ENCODE results near the gene SMPD3.
A peak's percentile ranks its signal among the peaks of the same experiment; 100 is the strongest.

Gene SMPD3

GRCh38 chr16:68328860-68329390 is 119.4 kb downstream of the SMPD3 start:
- peak; percentile 22 for DNase-seq (ENCODE audit: low read depth)

DNA sequence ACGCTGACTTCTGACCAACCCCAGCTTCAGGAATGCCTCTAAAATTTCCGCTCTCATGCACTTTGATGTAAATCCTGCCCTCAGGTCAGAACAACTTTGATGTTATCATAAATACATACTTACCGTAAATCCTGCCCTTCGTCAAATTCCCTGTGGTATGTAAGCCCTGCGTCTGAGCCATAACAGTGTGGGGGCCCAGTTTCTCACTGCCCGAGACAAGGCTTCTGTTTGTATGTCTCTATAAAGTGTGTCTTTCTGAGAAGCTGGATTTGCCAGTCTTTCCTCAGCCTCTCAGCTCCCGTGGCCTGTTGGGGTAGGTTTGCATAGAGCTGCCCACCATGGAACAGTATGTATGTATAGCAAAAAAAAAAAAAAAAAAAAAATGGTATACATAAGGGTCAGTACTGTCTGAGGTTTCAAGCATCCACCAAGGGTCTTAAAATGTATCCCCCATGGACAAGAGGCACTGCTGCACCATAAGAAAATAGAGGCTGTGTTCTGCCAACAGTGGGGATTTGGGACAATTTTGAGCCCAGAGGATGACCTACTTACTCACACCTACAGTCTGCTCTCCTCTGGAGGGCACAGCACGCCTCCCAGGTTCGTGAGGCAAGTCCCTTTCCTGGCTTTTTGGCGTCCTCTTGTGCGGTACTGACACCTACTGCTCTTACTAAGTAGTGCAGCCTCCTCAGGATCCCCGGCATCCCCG is 120.0 kb downstream of the SMPD3 start:
- DNase-seq (ENCODE audit: low read depth) = peak; percentile 89

DNA sequence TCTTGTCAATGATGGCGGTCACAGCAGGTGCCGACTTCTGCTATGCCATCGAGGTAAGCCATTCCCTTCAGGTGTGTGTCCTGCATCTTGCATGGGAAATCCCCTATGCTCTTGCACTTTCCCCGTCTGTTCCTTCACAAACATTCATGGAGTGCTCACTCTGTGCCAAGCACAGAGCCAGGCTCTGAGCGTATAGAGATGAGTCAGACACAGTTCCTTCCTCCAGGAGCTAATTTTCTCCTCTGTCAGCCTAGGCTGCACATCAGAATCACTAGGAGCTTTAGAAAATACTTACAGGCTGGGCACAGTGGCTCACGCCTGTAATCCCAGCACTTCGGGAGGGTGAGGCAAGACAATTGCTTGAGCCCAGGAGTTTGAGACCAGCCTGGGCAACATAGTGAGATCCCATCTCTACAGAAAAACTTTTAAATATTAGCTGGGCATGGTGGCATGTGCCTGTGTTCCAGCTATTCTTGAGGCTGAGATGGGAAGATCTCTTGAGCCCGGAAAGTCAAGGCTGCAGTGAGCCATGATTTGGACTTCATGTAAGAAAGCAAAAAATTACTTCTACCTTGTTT is 123.4 kb downstream of the SMPD3 start:
- no peak for DNase-seq (ENCODE audit: low read depth)

DNA sequence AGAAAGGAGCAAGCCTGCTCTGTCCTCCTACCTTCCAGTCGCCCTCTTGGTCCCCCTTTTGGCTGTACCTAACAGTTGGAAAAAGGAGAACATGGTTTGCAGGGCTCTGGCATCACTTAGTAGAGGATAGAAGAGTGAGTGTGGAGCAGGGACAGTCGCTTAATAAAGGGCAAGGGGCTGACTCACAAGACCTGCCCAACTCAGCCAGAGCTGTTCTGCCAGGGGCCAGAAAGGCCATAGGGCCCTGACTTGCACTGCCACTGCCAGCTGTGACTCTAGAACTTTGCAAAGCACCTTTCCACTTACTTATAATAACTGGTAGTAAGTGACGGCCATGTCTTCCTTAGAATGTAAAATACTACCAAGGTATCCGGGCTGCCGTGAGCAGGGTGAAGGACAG is 124.0 kb downstream of the SMPD3 start:
- DNase-seq (ENCODE audit: low read depth) = no peak

DNA sequence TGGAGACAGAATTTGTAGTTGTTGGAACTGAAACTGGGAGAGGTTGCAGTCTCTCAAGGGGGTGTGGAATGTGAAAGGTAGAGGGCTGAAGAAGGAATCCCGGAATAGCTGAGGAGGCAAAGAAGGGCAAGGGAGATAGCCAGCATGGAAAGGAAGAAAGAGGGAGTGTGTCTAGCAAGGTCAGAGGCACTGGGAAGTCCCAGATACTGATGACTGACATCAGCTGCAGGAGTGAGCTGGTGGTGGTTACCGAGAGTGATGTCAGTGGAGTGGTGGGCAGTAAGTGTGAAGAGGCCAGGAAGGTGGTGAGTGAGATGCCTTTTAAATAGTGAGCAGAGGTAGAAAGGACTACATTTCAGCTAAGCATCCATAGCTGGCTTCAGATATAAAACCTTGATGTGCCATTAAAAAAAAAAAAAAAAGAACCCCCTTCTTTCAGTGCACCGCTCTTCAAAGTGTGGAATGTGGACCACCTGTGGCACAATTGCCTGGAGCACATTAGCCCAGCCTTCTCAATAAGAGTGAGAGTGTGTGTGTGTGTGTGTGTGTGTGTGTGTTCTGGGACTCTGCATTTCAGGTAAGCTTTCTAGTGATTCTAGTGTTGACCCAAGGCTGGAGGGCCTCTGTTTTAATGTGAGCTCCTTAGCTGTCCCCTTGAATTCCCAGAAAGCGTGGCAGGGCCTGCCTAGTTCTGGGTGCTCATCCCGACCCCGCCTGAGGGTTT is 129.0 kb downstream of the SMPD3 start:
- DNase-seq (ENCODE audit: low read depth) = no peak

GRCh38 chr16:68313116-68313515 is 135.2 kb downstream of the SMPD3 start:
- DNase-seq (ENCODE audit: low read depth) = no peak

DNA sequence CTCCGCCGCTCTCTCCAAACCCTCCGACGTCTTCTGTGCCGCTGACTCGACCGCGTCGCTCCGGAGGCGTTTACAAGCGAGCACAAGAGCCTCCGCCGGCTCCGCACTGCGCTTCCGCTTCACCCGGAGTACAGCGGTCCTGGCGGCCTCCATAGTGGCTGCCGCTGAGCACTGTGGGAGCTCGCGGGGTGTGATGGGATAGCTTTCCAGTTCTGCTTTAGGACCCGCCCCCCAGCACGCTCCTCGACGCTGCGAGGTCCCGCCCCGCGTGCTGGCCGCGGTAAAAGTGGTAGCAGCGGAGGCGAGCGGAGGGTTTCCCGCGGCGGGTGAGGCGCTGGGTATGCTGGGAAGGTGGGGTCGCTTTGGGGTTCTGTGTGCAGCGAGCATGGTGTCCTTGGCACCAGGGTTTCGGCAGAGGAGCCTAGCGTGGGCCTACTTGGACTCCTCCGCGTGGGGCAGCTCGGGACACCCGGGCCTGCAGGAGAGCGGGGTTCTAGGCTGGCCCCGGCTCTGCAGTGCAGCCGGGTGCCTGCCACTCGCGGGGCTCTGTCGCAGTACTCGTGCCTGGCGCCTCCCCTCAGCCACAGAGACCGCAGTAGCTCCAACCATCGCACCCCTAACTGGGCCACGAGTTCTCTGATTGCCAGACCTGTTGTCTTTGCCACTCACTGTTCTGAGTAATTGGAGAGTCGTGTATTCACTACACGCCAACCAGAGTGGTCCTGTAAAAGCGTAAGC is 137.4 kb downstream of the SMPD3 start, which contains the start of the genes PRMT7 and SLC7A6OS:
Gene PRMT7 (plus strand): TSS at position 246 of the 738 bp plus-strand sequence. CDS start 4,961 bp downstream, outside the sequence.
Gene SLC7A6OS (minus strand): TSS at position 173 of the 738 bp plus-strand sequence. CDS start 20 bp downstream, at position 153.
- peak; percentile 84 for DNase-seq (ENCODE audit: low read depth)

GRCh38 chr16:68310437-68310773 is 137.9 kb downstream of the SMPD3 start:
- no peak for DNase-seq (ENCODE audit: low read depth)

DNA sequence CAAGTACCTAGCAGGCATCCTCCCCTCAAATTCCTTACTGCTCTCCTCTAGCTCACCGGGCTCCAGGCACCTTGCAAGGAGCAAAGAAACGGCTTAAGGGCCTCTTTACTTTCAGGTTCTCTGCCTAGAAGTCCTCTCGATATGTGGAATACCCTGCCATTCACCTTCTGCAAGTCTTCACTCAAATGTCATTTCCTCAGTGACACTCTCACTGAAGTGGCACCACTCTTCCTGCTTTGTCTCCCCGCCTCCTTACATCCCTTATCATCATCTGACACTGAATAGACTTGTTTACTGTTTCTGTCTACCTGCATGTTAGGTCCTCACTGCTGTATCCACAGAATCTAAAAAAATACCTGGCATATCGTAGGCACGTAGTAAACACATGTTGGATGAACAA is 138.5 kb downstream of the SMPD3 start:
- DNase-seq (ENCODE audit: low read depth) = no peak

All from amniotic epithelial cell (primary cell).